Fibroblast of lung (primary cell): ENCODE data around the gene SLC4A8.

Source experiments
- CTCF ChIP-seq, 2 donors: IDR thresholded peaks in 1 of 2; conservative IDR thresholded peaks in 1 of 2; 1 replicate in 1 of 2; 2 replicates in 1 of 2; pipeline ENCODE4 v1.5.1; 2011 to 2012; ENCODE audit warnings: low read length in 2 of 2, control low read depth in 1 of 2, inconsistent platforms in 1 of 2, low read depth in 1 of 2, mild to moderate bottlenecking in 1 of 2
- EZH2 ChIP-seq: IDR thresholded peaks from 2 replicates; pipeline ENCODE4 v1.5.1; 2012; ENCODE audit warnings: low read length, control low read depth, mild to moderate bottlenecking; ENCODE audit errors: missing control alignments

DNA sequence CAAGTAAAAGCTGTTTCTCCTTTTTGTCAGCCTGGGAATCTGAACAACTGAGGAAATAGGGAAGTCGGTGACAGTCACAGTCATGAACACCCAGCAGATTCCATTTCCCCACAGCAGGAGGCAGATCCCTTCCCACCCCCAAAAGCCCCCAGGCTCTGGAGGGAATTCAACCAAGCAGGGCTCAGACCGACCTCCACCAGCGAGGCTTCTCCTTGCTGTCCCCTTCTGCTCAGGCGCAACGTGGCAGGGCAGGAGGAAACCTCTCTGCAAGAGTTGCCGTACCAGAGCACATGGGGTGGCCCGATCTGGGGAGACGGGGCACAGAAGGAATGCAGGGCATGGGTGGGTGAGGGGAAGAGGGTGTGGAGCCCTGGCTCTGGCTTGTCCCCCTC lies 33.7 kb upstream of the SLC4A8 start:
- TF ChIP-seq CTCF (conservative IDR thresholded peaks at IDR 0.05 in 1 of 2, IDR thresholded peaks at IDR 0.05 in 1 of 2; ENCODE audit: low read depth in 1 of 2, low read length in 2 of 2) (no peak), EZH2 (no peak)
